Fibroblast of lung (primary cell): ENCODE measurements around the gene CBFA2T3. TPM values are rescaled to one million over a fixed set of nuclear protein-coding genes. Genes with fewer than 3 reads are reported as not detected.

ENCODE experiments used
- DNase-seq, 2 donors: peaks; one replicate each; pipeline versions ENCODE4 v3.0.0 to v3.0.0-alpha.2; 2010; ENCODE audit warnings: low read depth in 2 of 2
- H2AFZ ChIP-seq: 2 replicates; pipeline ENCODE4 v1.5.1; 2012; ENCODE audit warnings: low read length, control low read depth, inconsistent platforms
- H3K27ac ChIP-seq: 2 replicates; pipeline ENCODE4 v1.5.1; 2011; ENCODE audit warnings: low read length, control low read depth; ENCODE audit not compliant: insufficient read depth
- H3K27me3 ChIP-seq: 2 replicates; pipeline ENCODE4 v1.5.1; 2011; ENCODE audit warnings: mild to moderate bottlenecking, low read length; ENCODE audit not compliant: control insufficient read depth, insufficient read depth
- H3K36me3 ChIP-seq: 2 replicates; pipeline ENCODE4 v1.5.1; 2011; ENCODE audit warnings: low read length; ENCODE audit not compliant: control insufficient read depth, insufficient read depth
- H3K4me1 ChIP-seq: 2 replicates; pipeline ENCODE4 v1.5.1; 2011; ENCODE audit warnings: low read length; ENCODE audit not compliant: control insufficient read depth, insufficient read depth; ENCODE audit errors: extremely low read depth
- H3K4me2 ChIP-seq: 2 replicates; pipeline ENCODE4 v1.5.1; 2011; ENCODE audit warnings: low read length, control low read depth; ENCODE audit not compliant: insufficient read depth; ENCODE audit errors: extremely low read depth
- H3K4me3 ChIP-seq, 4 experiments: fragments of 200-600 bp in 1 of 4; sonication (generic) in 1 of 4; replicated peaks in 1 of 4; 2 replicates each; pipeline ENCODE4 v1.5.1; 2011 to 2016; ENCODE audit warnings: low read length in 4 of 4, low read depth in 3 of 4, mild to moderate bottlenecking in 3 of 4, control low read depth in 2 of 4, inconsistent platforms in 1 of 4, mixed read lengths in 1 of 4; ENCODE audit not compliant: insufficient read depth in 1 of 4; ENCODE audit errors: control extremely low read depth in 1 of 4
- H3K79me2 ChIP-seq: 2 replicates; pipeline ENCODE4 v1.5.1; 2012; ENCODE audit warnings: mild to moderate bottlenecking, low read length, inconsistent platforms; ENCODE audit not compliant: control insufficient read depth, insufficient read depth
- H3K9ac ChIP-seq: 2 replicates; pipeline ENCODE4 v1.5.1; 2011; ENCODE audit warnings: mild to moderate bottlenecking, low read length, control low read depth; ENCODE audit not compliant: insufficient read depth
- H3K9me3 ChIP-seq: 2 replicates; pipeline ENCODE4 v1.5.1; 2012; ENCODE audit warnings: low read depth, low read length; ENCODE audit not compliant: control insufficient read depth, insufficient read depth
- H4K20me1 ChIP-seq: 2 replicates; pipeline ENCODE4 v1.5.1; 2011; ENCODE audit warnings: low read length; ENCODE audit not compliant: control insufficient read depth, insufficient read depth; ENCODE audit errors: extremely low read depth
- CTCF ChIP-seq, 2 donors: IDR thresholded peaks in 1 of 2; conservative IDR thresholded peaks in 1 of 2; 1 replicate in 1 of 2; 2 replicates in 1 of 2; pipeline ENCODE4 v1.5.1; 2011 to 2012; ENCODE audit warnings: low read length in 2 of 2, control low read depth in 1 of 2, inconsistent platforms in 1 of 2, low read depth in 1 of 2, mild to moderate bottlenecking in 1 of 2
- EZH2 ChIP-seq: IDR thresholded peaks from 2 replicates; pipeline ENCODE4 v1.5.1; 2012; ENCODE audit warnings: low read length, control low read depth, mild to moderate bottlenecking; ENCODE audit errors: missing control alignments
- polyA plus RNA-seq, 2 donors: library from polyadenylated mRNA; depleted of rRNA in 1 of 2; stranded (reverse) in 1 of 2; unstranded in 1 of 2; fragments of >200 nt; gene quantifications; 2 replicates each; pipeline ENCODE4 v1.2.1, GENCODE V29; 2011 to 2012; ENCODE audit warnings: missing spikeins in 1 of 2
- total RNA-seq: library from RNA; depleted of rRNA; stranded (reverse); fragments of >200 nt; gene quantifications from 2 replicates; pipeline ENCODE4 v1.2.1, GENCODE V29; 2014

CBFA2T3 gene
- total and polyA plus RNA-seq, 2 donors (not counting 1 experiment from before 2014, with no cell fraction given): under 0.01 to 0.05 TPM

GRCh38 chr16:88937206-88937621 lies 39.8 kb downstream of the CBFA2T3 start:
- Histone ChIP-seq H3K27ac (no peak overlapping the region), H3K4me1 (no peaks in the 10 kb centered on the region), H3K79me2 (no peaks in the 10 kb centered on the region), H4K20me1 (no peaks in the 10 kb centered on the region), H3K36me3 (no peaks in the 10 kb centered on the region), H3K4me3 (no peak overlapping the region), H2AFZ (no peak overlapping the region), H3K4me2 (no peak overlapping the region), H3K27me3 (peaks cover 50% of the 10 kb centered on the region), H3K9ac (no peak overlapping the region), H3K9me3 (no peaks in the 10 kb centered on the region)
- TF ChIP-seq CTCF (conservative IDR thresholded peaks at IDR 0.05 in 1 of 2, IDR thresholded peaks at IDR 0.05 in 1 of 2; ENCODE audit: low read depth in 1 of 2, low read length in 2 of 2) (no peak), EZH2 (no peak)
- no peak for DNase-seq

GRCh38 chr16:88936556-88937205 lies 40.3 kb downstream of the CBFA2T3 start:
- H2AFZ ChIP-seq: no peak overlapping the region
- H3K4me3 ChIP-seq: no peak overlapping the region
- H3K27me3 ChIP-seq: peaks cover 48% of the 10 kb centered on the region
- H3K27ac ChIP-seq: no peak overlapping the region
- no peak for TF ChIP-seq CTCF (conservative IDR thresholded peaks at IDR 0.05 in 1 of 2, IDR thresholded peaks at IDR 0.05 in 1 of 2; ENCODE audit: low read depth in 1 of 2, low read length in 2 of 2)
- TF ChIP-seq EZH2: peak; percentile 77
- H3K36me3 ChIP-seq: no peaks in the 10 kb centered on the region
- no peaks in the 10 kb centered on the region for H3K9me3 ChIP-seq
- H3K9ac ChIP-seq: no peak overlapping the region
- no peaks in the 10 kb centered on the region for H3K4me1 ChIP-seq
- H3K4me2 ChIP-seq: no peak overlapping the region
- no peak for DNase-seq
- H3K79me2 ChIP-seq: no peaks in the 10 kb centered on the region
- H4K20me1 ChIP-seq: no peaks in the 10 kb centered on the region

GRCh38 chr16:88936008-88936555 lies 40.9 kb downstream of the CBFA2T3 start:
- Histone ChIP-seq H3K27me3 (peaks cover 48% of the 10 kb centered on the region), H3K27ac (no peak overlapping the region), H3K4me1 (no peaks in the 10 kb centered on the region), H3K4me3 (no peak overlapping the region), H3K79me2 (no peaks in the 10 kb centered on the region), H3K9ac (no peak overlapping the region), H4K20me1 (no peaks in the 10 kb centered on the region), H3K9me3 (no peaks in the 10 kb centered on the region), H3K4me2 (no peak overlapping the region), H3K36me3 (no peaks in the 10 kb centered on the region), H2AFZ (no peak overlapping the region)
- no peak for TF ChIP-seq CTCF (conservative IDR thresholded peaks at IDR 0.05 in 1 of 2, IDR thresholded peaks at IDR 0.05 in 1 of 2; ENCODE audit: low read depth in 1 of 2, low read length in 2 of 2)
- TF ChIP-seq EZH2: no peak
- no peak for DNase-seq
